ENCODE data around the gene HSPA4. TPM values are rescaled to one million over a fixed set of nuclear protein-coding genes. Genes with fewer than 3 reads are reported as not detected.

Gene HSPA4
- total and polyA plus RNA-seq, 2 donors (not counting 3 experiments of a cell fraction or from before 2014, with no cell fraction given), result 11.2 to 161 TPM

GRCh38 chr5:133112026-133112660, 60.3 kb downstream of the HSPA4 start:
- Histone ChIP-seq H3K79me2 (ENCODE audit: control insufficient read depth, insufficient read depth, low read length) (no peaks in the 10 kb centered on the region), H3K9me1 (replicated peaks; ENCODE audit: control insufficient read depth, extremely low read depth, insufficient read depth, low read length) (no peaks in the 10 kb centered on the region), H3K36me3 (ENCODE audit: control insufficient read depth in 2 of 2, extremely low read depth in 1 of 2, insufficient read depth in 2 of 2, low read length in 2 of 2) (no peaks in the 10 kb centered on the region), H3K4me1 (ENCODE audit: control insufficient read depth, extremely low read depth, insufficient read depth, low read length) (no peaks in the 10 kb centered on the region), H3K27me3 (ENCODE audit: control insufficient read depth in 2 of 2, insufficient read depth in 2 of 2, low read length in 2 of 2) (no peaks in the 10 kb centered on the region), H4K20me1 (replicated peaks; ENCODE audit: control insufficient read depth, extremely low read depth, insufficient read depth, low read length) (no peaks in the 10 kb centered on the region), H3K9ac (replicated peaks; ENCODE audit: extremely low read depth, insufficient read depth, low read length) (no peak overlapping the region), H3K4me3 (replicated peaks in 1 of 3; ENCODE audit: insufficient read depth in 1 of 3, low read depth in 1 of 3, low read length in 3 of 3) (no peak overlapping the region), H2AFZ (ENCODE audit: low read depth, low read length) (no peak overlapping the region), H3K4me2 (ENCODE audit: insufficient read depth, low read length) (no peak overlapping the region), H3K27ac (ENCODE audit: insufficient read depth, low read depth, low read length) (no peak overlapping the region), H3K9me3 (replicated peaks; ENCODE audit: control insufficient read depth, insufficient read depth, low read length) (no peaks in the 10 kb centered on the region)
- intact Hi-C loops (cut with micrococcal nuclease) (loop anchor here (5.0 kb wide), 3 partner anchors 310 to 830 kb away; no protein-coding TSS in a partner anchor), dilution Hi-C loops (cut with MboI; ENCODE audit: extremely low pct_ligation_motif_present, low sequenced_read_pairs) (no loop called here)
- BruUV-seq (replicated peaks), result no TSS peak
- FAIRE-seq (no peak), DNase-seq (ENCODE audit: low read depth, low spot score) (no peak)
- POLR2A ChIA-PET, result no interaction called here
- CTCF ChIA-PET, result interaction anchor here (0.7 to 8.1 kb wide), 5 partner anchors 135 to 867 kb away, joined by 3 to 303 read pairs (median 17); no protein-coding TSS in a partner anchor
- TF ChIP-seq EZH2 (IDR thresholded peaks at IDR 0.05; ENCODE audit: borderline replicate concordance, low read depth, low read length, severe bottlenecking), result no peak
- TF ChIP-seq, protein P1, sequence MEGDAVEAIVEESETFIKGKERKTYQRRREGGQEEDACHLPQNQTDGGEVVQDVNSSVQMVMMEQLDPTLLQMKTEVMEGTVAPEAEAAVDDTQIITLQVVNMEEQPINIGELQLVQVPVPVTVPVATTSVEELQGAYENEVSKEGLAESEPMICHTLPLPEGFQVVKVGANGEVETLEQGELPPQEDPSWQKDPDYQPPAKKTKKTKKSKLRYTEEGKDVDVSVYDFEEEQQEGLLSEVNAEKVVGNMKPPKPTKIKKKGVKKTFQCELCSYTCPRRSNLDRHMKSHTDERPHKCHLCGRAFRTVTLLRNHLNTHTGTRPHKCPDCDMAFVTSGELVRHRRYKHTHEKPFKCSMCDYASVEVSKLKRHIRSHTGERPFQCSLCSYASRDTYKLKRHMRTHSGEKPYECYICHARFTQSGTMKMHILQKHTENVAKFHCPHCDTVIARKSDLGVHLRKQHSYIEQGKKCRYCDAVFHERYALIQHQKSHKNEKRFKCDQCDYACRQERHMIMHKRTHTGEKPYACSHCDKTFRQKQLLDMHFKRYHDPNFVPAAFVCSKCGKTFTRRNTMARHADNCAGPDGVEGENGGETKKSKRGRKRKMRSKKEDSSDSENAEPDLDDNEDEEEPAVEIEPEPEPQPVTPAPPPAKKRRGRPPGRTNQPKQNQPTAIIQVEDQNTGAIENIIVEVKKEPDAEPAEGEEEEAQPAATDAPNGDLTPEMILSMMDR (IDR thresholded peaks at IDR 0.05; ENCODE audit: extremely low read depth in 1 of 2, insufficient read depth in 1 of 2, low read depth in 1 of 2, low read length in 2 of 2), result no peak

GRCh38 chr5:133113331-133114061, 61.7 kb downstream of the HSPA4 start:
- H4K20me1 ChIP-seq (replicated peaks; ENCODE audit: control insufficient read depth, extremely low read depth, insufficient read depth, low read length), result no peaks in the 10 kb centered on the region
- TF ChIP-seq, protein P1 (IDR thresholded peaks at IDR 0.05; ENCODE audit: extremely low read depth in 1 of 2, insufficient read depth in 1 of 2, low read depth in 1 of 2, low read length in 2 of 2), result no peak
- TF ChIP-seq POLR2A (IDR thresholded peaks at IDR 0.05; ENCODE audit: low read depth, low read length), result no peak
- TF ChIP-seq GATA2 (IDR thresholded peaks at IDR 0.05; ENCODE audit: insufficient read depth, insufficient read length, low read depth, low read length), result no peak
- TF ChIP-seq, protein P2, sequence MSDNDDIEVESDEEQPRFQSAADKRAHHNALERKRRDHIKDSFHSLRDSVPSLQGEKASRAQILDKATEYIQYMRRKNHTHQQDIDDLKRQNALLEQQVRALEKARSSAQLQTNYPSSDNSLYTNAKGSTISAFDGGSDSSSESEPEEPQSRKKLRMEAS (IDR thresholded peaks at IDR 0.05; ENCODE audit: insufficient read depth, insufficient read length), result no peak
- no peak for TF ChIP-seq JUN (IDR thresholded peaks at IDR 0.05; ENCODE audit: borderline replicate concordance, insufficient read depth, insufficient read length, low read depth)
- TF ChIP-seq EZH2 (IDR thresholded peaks at IDR 0.05; ENCODE audit: borderline replicate concordance, low read depth, low read length, severe bottlenecking), result no peak
- no peak for TF ChIP-seq MYC (IDR thresholded peaks at IDR 0.05; ENCODE audit: low read depth, low read length)
- TF ChIP-seq FOS (IDR thresholded peaks at IDR 0.05; ENCODE audit: borderline replicate concordance, insufficient read depth, low read length), result no peak
- no peak for TF ChIP-seq POLR2AphosphoS5 (IDR thresholded peaks at IDR 0.05; ENCODE audit: insufficient read depth, low read depth, low read length)
- H3K9me3 ChIP-seq (replicated peaks; ENCODE audit: control insufficient read depth, insufficient read depth, low read length), result no peaks in the 10 kb centered on the region
- H3K4me3 ChIP-seq (replicated peaks in 1 of 3; ENCODE audit: insufficient read depth in 1 of 3, low read depth in 1 of 3, low read length in 3 of 3), result no peak overlapping the region
- no peak for DNase-seq (ENCODE audit: low read depth, low spot score)
- no peak for FAIRE-seq
- intact Hi-C loops (cut with micrococcal nuclease), result loop anchor here (5.0 kb wide), 3 partner anchors 309 to 829 kb away; no protein-coding TSS in a partner anchor
- H3K9me1 ChIP-seq (replicated peaks; ENCODE audit: control insufficient read depth, extremely low read depth, insufficient read depth, low read length), result no peaks in the 10 kb centered on the region
- dilution Hi-C loops (cut with MboI; ENCODE audit: extremely low pct_ligation_motif_present, low sequenced_read_pairs), result no loop called here
- CTCF ChIA-PET, result interaction anchor here (1.0 to 8.1 kb wide), 8 partner anchors 10 to 310 kb away, joined by 3 to 303 read pairs (median 4); no protein-coding TSS in a partner anchor
- H2AFZ ChIP-seq (ENCODE audit: low read depth, low read length), result no peak overlapping the region
- BruUV-seq (replicated peaks), result no TSS peak
- no peak overlapping the region for H3K9ac ChIP-seq (replicated peaks; ENCODE audit: extremely low read depth, insufficient read depth, low read length)
- no peak overlapping the region for H3K4me2 ChIP-seq (ENCODE audit: insufficient read depth, low read length)
- H3K4me1 ChIP-seq (ENCODE audit: control insufficient read depth, extremely low read depth, insufficient read depth, low read length), result no peaks in the 10 kb centered on the region
- H3K27ac ChIP-seq (ENCODE audit: insufficient read depth, low read depth, low read length), result no peak overlapping the region
- H3K36me3 ChIP-seq (ENCODE audit: control insufficient read depth in 2 of 2, extremely low read depth in 1 of 2, insufficient read depth in 2 of 2, low read length in 2 of 2), result no peaks in the 10 kb centered on the region
- POLR2A ChIA-PET, result no interaction called here
- H3K79me2 ChIP-seq (ENCODE audit: control insufficient read depth, insufficient read depth, low read length), result no peaks in the 10 kb centered on the region
- H3K27me3 ChIP-seq (ENCODE audit: control insufficient read depth in 2 of 2, insufficient read depth in 2 of 2, low read length in 2 of 2), result no peaks in the 10 kb centered on the region
